Peyer's patch (tissue), 4 donors: ENCODE data around the gene SETD4. TPM values are rescaled to one million over a fixed set of nuclear protein-coding genes. Genes with fewer than 3 reads are reported as not detected.

ENCODE experiments used
- DNase-seq, 3 donors: peaks; one replicate each; pipeline ENCODE4 v3.0.0-alpha.2; 2017 to 2019
- H3K27ac ChIP-seq, 4 donors: fragments of 200-600 bp; sonication (generic); one replicate each; pipeline ENCODE4 v1.5.1; 2016 to 2019
- H3K27me3 ChIP-seq, 2 donors: fragments of 200-600 bp; sonication (generic); one replicate each; pipeline ENCODE4 v1.5.1; 2019
- H3K36me3 ChIP-seq, 3 donors: fragments of 200-600 bp; sonication (generic); one replicate each; pipeline ENCODE4 v1.5.1; 2016 to 2019
- H3K4me1 ChIP-seq, 4 donors: fragments of 200-600 bp; sonication (generic); one replicate each; pipeline ENCODE4 v1.5.1; 2016 to 2019
- H3K4me3 ChIP-seq, 4 donors: fragments of 200-600 bp; sonication (generic); 1 replicate in 3 of 4; 2 replicates in 1 of 4; pipeline ENCODE4 v1.5.1; 2016 to 2019; ENCODE audit warnings: mild to moderate bottlenecking in 1 of 4
- H3K9me3 ChIP-seq, 4 donors: fragments of 200-600 bp; sonication (generic); one replicate each; pipeline ENCODE4 v1.5.1; 2016 to 2019; ENCODE audit warnings: mild to moderate bottlenecking in 1 of 4
- CTCF ChIP-seq, 6 experiments: fragments of 450-650 bp in 4 of 6; fragments of 200-600 bp in 2 of 6; sonication (generic) in 1 of 6; IDR thresholded peaks; one replicate each; pipeline ENCODE4 v1.5.1; 2017 to 2019; ENCODE audit warnings: antibody characterized with exemption in 6 of 6, mild to moderate bottlenecking in 3 of 6, moderate library complexity in 1 of 6
- POLR2A ChIP-seq, 2 donors: fragments of 450-650 bp; IDR thresholded peaks; one replicate each; pipeline ENCODE4 v1.5.1; 2017; ENCODE audit warnings: antibody characterized with exemption in 2 of 2, mild to moderate bottlenecking in 2 of 2, moderate library complexity in 2 of 2
- total RNA-seq, 4 donors: library from RNA; depleted of rRNA; stranded (reverse); fragments of >200 nt; gene quantifications; one replicate each; pipeline ENCODE4 v1.1.0, GENCODE V29; 2016

Gene SETD4
- total RNA-seq, 4 donors from 2014 or later: 37.1 to 73.2 (median 56.0) TPM

GRCh38 chr21:36082237-36082664 is 21.9 kb upstream of the SETD4 start:
- Histone ChIP-seq H3K9me3 (no peaks in the 10 kb centered on the region), H3K27me3 (no peaks in the 10 kb centered on the region), H3K4me3 (no peak overlapping the region), H3K27ac (no peak overlapping the region), H3K4me1 (no peaks in the 10 kb centered on the region), H3K36me3 (no peaks in the 10 kb centered on the region)
- no peak for DNase-seq
- TF ChIP-seq POLR2A (IDR thresholded peaks at IDR 0.05): no peak
- no peak for TF ChIP-seq CTCF (IDR thresholded peaks at IDR 0.05)

GRCh38 chr21:36080386-36080785 is 20.1 kb upstream of the SETD4 start:
- Histone ChIP-seq H3K9me3 (no peaks in the 10 kb centered on the region), H3K27me3 (no peaks in the 10 kb centered on the region), H3K4me3 (no peak overlapping the region), H3K27ac (no peak overlapping the region), H3K36me3 (no peaks in the 10 kb centered on the region), H3K4me1 (no peaks in the 10 kb centered on the region)
- TF ChIP-seq POLR2A (IDR thresholded peaks at IDR 0.05): no peak
- no peak for TF ChIP-seq CTCF (IDR thresholded peaks at IDR 0.05)
- DNase-seq: no peak

GRCh38 chr21:36079671-36080070 is 19.3 kb upstream of the SETD4 start:
- Histone ChIP-seq H3K9me3 (no peaks in the 10 kb centered on the region), H3K27me3 (no peaks in the 10 kb centered on the region), H3K4me3 (no peak overlapping the region), H3K27ac (no peak overlapping the region), H3K4me1 (no peaks in the 10 kb centered on the region), H3K36me3 (peaks cover 0 to under 1% (median 0%) of the 10 kb centered on the region in 3 donors)
- no peak for TF ChIP-seq POLR2A (IDR thresholded peaks at IDR 0.05)
- TF ChIP-seq CTCF (IDR thresholded peaks at IDR 0.05): no peak
- DNase-seq: no peak

DNA sequence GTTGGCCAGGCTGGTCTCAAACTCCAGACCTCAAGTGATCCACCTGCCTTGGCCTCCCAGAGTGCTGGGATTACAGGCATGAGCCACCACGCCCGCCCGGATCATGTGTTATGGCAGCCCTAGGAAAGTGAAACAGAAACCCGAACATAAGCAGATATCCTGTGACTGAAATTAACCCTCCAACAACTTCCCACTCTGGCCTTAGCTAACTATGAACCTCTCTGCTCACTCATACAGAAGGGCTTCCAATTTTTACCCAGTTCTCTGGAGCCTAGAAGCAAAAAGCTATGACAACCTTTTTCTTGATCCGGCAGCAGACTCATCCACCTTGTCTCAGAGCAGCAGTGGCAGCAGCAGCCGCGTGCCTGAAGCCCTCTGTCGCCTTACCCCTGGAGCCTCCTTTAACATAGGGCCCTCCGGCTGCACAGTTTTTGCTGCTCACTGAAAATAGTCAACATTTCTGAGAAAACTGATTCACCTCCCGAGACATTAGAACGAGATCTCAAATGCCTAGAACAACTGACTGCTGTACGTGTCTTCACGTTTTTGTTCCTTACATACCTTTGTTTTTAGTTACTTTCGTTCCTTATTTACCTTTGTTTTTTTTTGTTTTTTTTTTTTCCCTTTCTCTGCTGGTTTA is 18.8 kb upstream of the SETD4 start:
- Histone ChIP-seq H3K27me3 (no peaks in the 10 kb centered on the region), H3K4me1 (no peaks in the 10 kb centered on the region), H3K4me3 (no peak overlapping the region), H3K36me3 (peaks cover 0 to 3% (median 0%) of the 10 kb centered on the region in 3 donors), H3K9me3 (no peaks in the 10 kb centered on the region), H3K27ac (peak overlapping the region in 3 of 4 donors; percentile 1 to 42 (median 18))
- peak; percentile 44 to 76 (median 70) for DNase-seq
- TF ChIP-seq POLR2A (IDR thresholded peaks at IDR 0.05) (no peak), CTCF (IDR thresholded peaks at IDR 0.05) (no peak)

DNA sequence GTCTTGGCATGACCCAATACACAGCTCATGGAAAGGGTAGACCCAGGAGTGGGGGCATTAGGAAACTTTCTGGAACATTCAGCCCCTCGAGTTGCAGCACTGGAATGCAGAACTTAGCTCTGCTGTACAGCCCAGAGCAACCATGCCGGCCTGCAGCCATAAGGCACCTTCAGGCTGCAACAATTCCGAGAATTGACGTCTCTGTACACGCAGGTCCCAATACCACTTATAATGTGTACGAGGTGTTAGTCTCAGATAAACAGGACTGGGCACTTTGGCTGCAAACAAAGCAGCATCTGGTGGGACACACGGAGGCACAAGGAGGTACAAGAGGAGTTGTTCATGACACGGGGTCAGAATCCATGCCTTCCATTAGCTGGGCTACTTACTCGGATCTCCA is 17.4 kb upstream of the SETD4 start:
- TF ChIP-seq CTCF (IDR thresholded peaks at IDR 0.05) (no peak), POLR2A (IDR thresholded peaks at IDR 0.05) (no peak)
- Histone ChIP-seq H3K9me3 (no peaks in the 10 kb centered on the region), H3K36me3 (peaks cover 0 to 12% (median 0%) of the 10 kb centered on the region in 3 donors), H3K27ac (peak overlapping the region in 1 of 4 donors; percentile 73), H3K4me3 (no peak overlapping the region), H3K4me1 (peaks cover 0 to 5% (median 0%) of the 10 kb centered on the region in 4 donors), H3K27me3 (no peaks in the 10 kb centered on the region)
- no peak for DNase-seq
